Epithelial cell of proximal tubule (primary cell): ENCODE measurements around the gene EIF2S3. TPM values are rescaled to one million over a fixed set of nuclear protein-coding genes. Genes with fewer than 3 reads are reported as not detected.
"Not testable (repeated sequence)": the region's sequence is repeated elsewhere in the genome, so short reads cannot be mapped to it uniquely, and the experiment has no call there.

ENCODE experiments used
- DNase-seq: peaks from one replicate; pipeline ENCODE4 v3.0.0-alpha.2; 2011; ENCODE audit warnings: low read depth
- H3K4me3 ChIP-seq: 2 replicates; pipeline ENCODE4 v1.5.1; 2011; ENCODE audit warnings: low read depth, mild to moderate bottlenecking, low read length
- total RNA-seq: library from RNA; depleted of rRNA; stranded (reverse); fragments of >200 nt; gene quantifications from 2 replicates; pipeline ENCODE4 v1.2.3, GENCODE V29; 2015
- TF ChIP-seq, protein P1 (sequence below): conservative IDR thresholded peaks from 2 replicates; pipeline ENCODE4 v1.5.1; 2012; ENCODE audit warnings: low read depth, mild to moderate bottlenecking, low read length

Gene EIF2S3
- total RNA-seq, 1 donor from 2014 or later: 92.7 TPM

GRCh38 chrX:24025741-24026403 is 28.9 kb upstream of the EIF2S3 start:
- TF ChIP-seq, protein P1, sequence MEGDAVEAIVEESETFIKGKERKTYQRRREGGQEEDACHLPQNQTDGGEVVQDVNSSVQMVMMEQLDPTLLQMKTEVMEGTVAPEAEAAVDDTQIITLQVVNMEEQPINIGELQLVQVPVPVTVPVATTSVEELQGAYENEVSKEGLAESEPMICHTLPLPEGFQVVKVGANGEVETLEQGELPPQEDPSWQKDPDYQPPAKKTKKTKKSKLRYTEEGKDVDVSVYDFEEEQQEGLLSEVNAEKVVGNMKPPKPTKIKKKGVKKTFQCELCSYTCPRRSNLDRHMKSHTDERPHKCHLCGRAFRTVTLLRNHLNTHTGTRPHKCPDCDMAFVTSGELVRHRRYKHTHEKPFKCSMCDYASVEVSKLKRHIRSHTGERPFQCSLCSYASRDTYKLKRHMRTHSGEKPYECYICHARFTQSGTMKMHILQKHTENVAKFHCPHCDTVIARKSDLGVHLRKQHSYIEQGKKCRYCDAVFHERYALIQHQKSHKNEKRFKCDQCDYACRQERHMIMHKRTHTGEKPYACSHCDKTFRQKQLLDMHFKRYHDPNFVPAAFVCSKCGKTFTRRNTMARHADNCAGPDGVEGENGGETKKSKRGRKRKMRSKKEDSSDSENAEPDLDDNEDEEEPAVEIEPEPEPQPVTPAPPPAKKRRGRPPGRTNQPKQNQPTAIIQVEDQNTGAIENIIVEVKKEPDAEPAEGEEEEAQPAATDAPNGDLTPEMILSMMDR: no peak
- H3K4me3 ChIP-seq: peak overlapping the region; percentile 73
- no peak for DNase-seq

GRCh38 chrX:24026432-24026831 is 28.3 kb upstream of the EIF2S3 start:
- no peak for DNase-seq
- H3K4me3 ChIP-seq: peak overlapping the region; percentile 73
- TF ChIP-seq, protein P1: no peak

- H3K4me3 ChIP-seq: peak within 1 kb of the TSS; percentile 73
- TF ChIP-seq, protein P1: no peak
- DNase-seq: no peak
Observed at GRCh38 chrX:24027086-24027485, 27.7 kb upstream of the EIF2S3 start, which contains the start of gene KLHL15. KLHL15 (minus strand) TSS chrX:24027186; CDS start chrX:24006693, 20,493 bp downstream.

GRCh38 chrX:24027985-24028384 is 26.8 kb upstream of the EIF2S3 start:
- TF ChIP-seq, protein P1: no peak
- DNase-seq: no peak
- H3K4me3 ChIP-seq: no peak overlapping the region

DNA sequence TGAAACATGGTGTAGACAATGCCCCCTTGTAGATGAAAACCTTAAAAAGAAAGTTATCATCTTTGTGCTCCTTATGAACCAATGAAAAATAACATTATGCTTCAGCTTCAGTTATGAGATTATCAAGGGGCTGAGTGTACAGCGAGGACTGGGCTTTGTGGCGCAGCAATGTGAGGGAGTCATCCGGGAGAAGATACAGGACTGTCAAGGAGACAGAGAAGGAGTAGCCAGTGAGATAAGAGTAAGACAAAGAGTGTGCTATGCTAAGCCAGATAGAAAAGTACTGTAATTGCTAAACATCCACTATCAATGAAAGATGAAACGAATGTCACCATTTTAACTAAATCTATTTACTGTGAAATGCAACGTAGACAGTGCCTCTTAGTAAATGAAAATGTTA is 24.2 kb upstream of the EIF2S3 start:
- no peak for DNase-seq
- H3K4me3 ChIP-seq: no peak overlapping the region
- TF ChIP-seq, protein P1: no peak

GRCh38 chrX:24034485-24034884 is 20.3 kb upstream of the EIF2S3 start:
- TF ChIP-seq, protein P1: no peak
- no peak overlapping the region for H3K4me3 ChIP-seq
- no peak for DNase-seq

- DNase-seq: no peak
- TF ChIP-seq, protein P1: no peak
- no peak overlapping the region for H3K4me3 ChIP-seq
Observed at GRCh38 chrX:24037729-24038128, 17.0 kb upstream of the EIF2S3 start.

DNA sequence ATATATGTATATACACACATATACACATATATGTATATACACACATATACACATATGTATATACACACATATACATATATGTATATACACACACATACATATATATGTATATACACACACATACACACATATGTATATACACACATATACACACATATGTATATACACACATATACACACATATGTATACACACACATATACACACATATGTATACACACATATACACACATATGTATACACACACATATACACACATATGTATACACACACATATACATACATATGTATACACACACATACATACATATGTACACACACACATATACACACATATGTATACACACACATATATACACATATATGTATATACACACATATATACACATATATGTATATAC is 8.7 kb upstream of the EIF2S3 start:
- not testable (repeated sequence) for H3K4me3 ChIP-seq, DNase-seq

DNA sequence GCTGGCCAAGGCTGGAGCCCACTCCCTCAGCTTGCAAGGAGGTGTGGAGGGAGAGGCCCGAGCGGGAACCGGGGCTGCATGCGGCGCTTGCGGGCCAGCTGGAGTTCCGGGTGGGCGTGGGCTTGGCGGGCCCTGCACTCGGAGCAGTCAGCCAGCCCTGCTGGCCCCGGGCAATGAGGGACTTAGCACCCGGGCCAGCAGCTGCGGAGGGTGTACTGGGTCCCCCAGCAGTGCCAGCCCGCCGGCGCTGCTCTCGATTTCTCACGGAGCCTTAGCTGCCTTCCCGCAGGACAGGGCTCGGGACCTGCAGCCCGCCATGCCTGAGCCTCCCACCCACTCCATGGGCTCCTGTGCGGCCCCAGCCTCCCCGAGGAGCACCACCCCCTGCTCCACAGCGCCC is 5.1 kb upstream of the EIF2S3 start:
- DNase-seq, H3K4me3 ChIP-seq: not testable (repeated sequence)

GRCh38 chrX:24050522-24051318 is 4.0 kb upstream of the EIF2S3 start:
- H3K4me3 ChIP-seq, DNase-seq: not testable (repeated sequence)
